ENCODE data around the gene ID4.

ID4 gene

GRCh38 chr6:19860235-19860877 is 23.2 kb downstream of the ID4 start:
- no peak for TF ChIP-seq CTCF (IDR thresholded peaks at IDR 0.05; ENCODE audit: extremely low read depth, missing control alignments)
- DNase-seq (ENCODE audit: low spot score), result no peak

GRCh38 chr6:19864285-19864684 is 27.1 kb downstream of the ID4 start:
- DNase-seq (ENCODE audit: low spot score), result no peak

GRCh38 chr6:19865178-19865577 is 28.0 kb downstream of the ID4 start:
- no peak for DNase-seq (ENCODE audit: low spot score)
- no peak for TF ChIP-seq CTCF (IDR thresholded peaks at IDR 0.05; ENCODE audit: extremely low read depth, missing control alignments)

More at GRCh38 chr6:19864285-19864684, 27.1 kb downstream of the ID4 start:
- no peak for TF ChIP-seq CTCF (IDR thresholded peaks at IDR 0.05; ENCODE audit: extremely low read depth, missing control alignments)

GRCh38 chr6:19866173-19866984 is 29.2 kb downstream of the ID4 start:
- no peak for DNase-seq (ENCODE audit: low spot score)
- no peak for TF ChIP-seq CTCF (IDR thresholded peaks at IDR 0.05; ENCODE audit: extremely low read depth, missing control alignments)

GRCh38 chr6:19866985-19867627 is 29.9 kb downstream of the ID4 start:
- TF ChIP-seq CTCF (IDR thresholded peaks at IDR 0.05; ENCODE audit: extremely low read depth, missing control alignments), result no peak
- DNase-seq (ENCODE audit: low spot score), result no peak

GRCh38 chr6:19869464-19869863 is 32.3 kb downstream of the ID4 start:
- DNase-seq (ENCODE audit: low spot score), result no peak
- TF ChIP-seq CTCF (IDR thresholded peaks at IDR 0.05; ENCODE audit: extremely low read depth, missing control alignments), result no peak

- no peak for TF ChIP-seq CTCF (IDR thresholded peaks at IDR 0.05; ENCODE audit: extremely low read depth, missing control alignments)
Observed at GRCh38 chr6:19870322-19870721, 33.2 kb downstream of the ID4 start.

More at GRCh38 chr6:19870322-19870721, 33.2 kb downstream of the ID4 start:
- DNase-seq (ENCODE audit: low spot score), result no peak

All from GM20000 (cell line).